Neural cell (in vitro differentiated cells): Measurements from ENCODE around the gene TLL2. TPM values are rescaled to one million over a fixed set of nuclear protein-coding genes. Genes with fewer than 3 reads are reported as not detected.

Experiments
- H2AFZ ChIP-seq: fragments of 200-600, 300-800 bp; sonication (generic), shearing (Covaris generic); 2 replicates; pipeline ENCODE4 v1.6.0; 2014; ENCODE audit warnings: low read depth, mild to moderate bottlenecking, antibody characterized with exemption, low read length, moderate library complexity
- H3F3A ChIP-seq: fragments of 200-600 bp; shearing (Covaris generic); 2 replicates; pipeline ENCODE4 v1.6.1; 2016; ENCODE audit warnings: mild to moderate bottlenecking, moderate library complexity, mixed read lengths, antibody characterized with exemption, low read length; ENCODE audit not compliant: insufficient read depth, poor library complexity, severe bottlenecking
- H3K27ac ChIP-seq: fragments of 200-600, 300-800 bp; sonication (generic), shearing (Covaris generic); 2 replicates; pipeline ENCODE4 v1.5.1; 2014; ENCODE audit warnings: mild to moderate bottlenecking, low read length, moderate library complexity
- H3K27me3 ChIP-seq: fragments of 300-800, 200-600 bp; sonication (generic), shearing (Covaris generic); 2 replicates; pipeline ENCODE4 v1.6.0; 2014; ENCODE audit warnings: mild to moderate bottlenecking, low read depth, low read length, moderate library complexity; ENCODE audit not compliant: insufficient read depth
- H3K36me3 ChIP-seq: fragments of 300-800, 200-600 bp; sonication (generic), shearing (Covaris generic); 2 replicates; pipeline ENCODE4 v1.5.1; 2014; ENCODE audit warnings: mild to moderate bottlenecking, antibody characterized with exemption, low read length, moderate library complexity; ENCODE audit not compliant: insufficient read depth
- H3K4me2 ChIP-seq: fragments of 300-800, 200-600 bp; sonication (generic), shearing (Covaris generic); 2 replicates; pipeline ENCODE4 v1.6.0; 2014; ENCODE audit warnings: mild to moderate bottlenecking, low read length
- H3K4me3 ChIP-seq: fragments of 300-800, 200-600 bp; sonication (generic), shearing (Covaris generic); 2 replicates; pipeline ENCODE4 v1.5.1; 2014; ENCODE audit warnings: mild to moderate bottlenecking, low read length, moderate library complexity
- H3K79me2 ChIP-seq: fragments of 200-600 bp; shearing (Covaris generic); replicated peaks from 2 replicates; pipeline ENCODE4 v1.6.0; 2014; ENCODE audit warnings: mild to moderate bottlenecking, low read length, moderate library complexity; ENCODE audit not compliant: insufficient read depth
- H3K9ac ChIP-seq: fragments of 300-800, 200-600 bp; sonication (generic), shearing (Covaris generic); 2 replicates; pipeline ENCODE4 v1.6.1; 2016; ENCODE audit warnings: mild to moderate bottlenecking, low read length, mixed read lengths
- H3K9me2 ChIP-seq: fragments of 200-600 bp; shearing (Covaris generic); 2 replicates; pipeline ENCODE4 v1.6.1; 2016; ENCODE audit warnings: mild to moderate bottlenecking, low read length, mixed read lengths; ENCODE audit not compliant: insufficient read depth
- H3K9me3 ChIP-seq: fragments of 200-600, 300-800 bp; sonication (generic), shearing (Covaris generic); 2 replicates; pipeline ENCODE4 v1.6.1; 2016; ENCODE audit warnings: mild to moderate bottlenecking, mixed run types, low read length, moderate library complexity, mixed read lengths
- H4K20me1 ChIP-seq: fragments of 200-600 bp; shearing (Covaris generic); 2 replicates; pipeline ENCODE4 v1.6.1; 2016; ENCODE audit warnings: mild to moderate bottlenecking, mixed run types; ENCODE audit not compliant: insufficient read depth
- CTCF ChIP-seq: fragments of 450-650 bp; IDR thresholded peaks from 2 replicates; pipeline ENCODE4 v1.5.1; 2014; ENCODE audit warnings: antibody characterized with exemption, mild to moderate bottlenecking, moderate library complexity; ENCODE audit not compliant: poor library complexity, severe bottlenecking
- EP300 ChIP-seq: fragments of 450-650 bp; conservative IDR thresholded peaks from 2 replicates; pipeline ENCODE4 v1.6.1; 2014; ENCODE audit warnings: antibody characterized with exemption, mild to moderate bottlenecking, moderate library complexity; ENCODE audit not compliant: poor library complexity, severe bottlenecking
- EZH2 ChIP-seq: fragments of 200-600, 300-800 bp; shearing (Covaris generic), sonication (generic); IDR thresholded peaks from 2 replicates; pipeline ENCODE4 v1.6.1; 2014; ENCODE audit warnings: antibody characterized with exemption, low read length, borderline replicate concordance, mild to moderate bottlenecking; ENCODE audit not compliant: insufficient read depth, poor library complexity, severe bottlenecking
- MXI1 ChIP-seq: fragments of 450-650 bp; conservative IDR thresholded peaks from 2 replicates; pipeline ENCODE4 v1.6.1; 2014; ENCODE audit warnings: antibody characterized with exemption, mild to moderate bottlenecking; ENCODE audit not compliant: poor library complexity, severe bottlenecking
- POLR2AphosphoS5 ChIP-seq: IDR thresholded peaks from 2 replicates; pipeline ENCODE4 v1.6.1; 2012
- RAD21 ChIP-seq: fragments of 450-650 bp; conservative IDR thresholded peaks from 2 replicates; pipeline ENCODE4 v1.6.1; 2014; ENCODE audit warnings: antibody characterized with exemption, mild to moderate bottlenecking, moderate library complexity
- REST ChIP-seq: IDR thresholded peaks from 2 replicates; pipeline ENCODE4 v1.6.1; 2012; ENCODE audit warnings: borderline replicate concordance
- SMC3 ChIP-seq: fragments of 450-650 bp; conservative IDR thresholded peaks from 2 replicates; pipeline ENCODE4 v1.6.1; 2014; ENCODE audit warnings: antibody characterized with exemption, mild to moderate bottlenecking, moderate library complexity; ENCODE audit not compliant: poor library complexity
- TAF1 ChIP-seq: IDR thresholded peaks from 2 replicates; pipeline ENCODE4 v1.6.1; 2012; ENCODE audit warnings: low read depth
- polyA plus RNA-seq: library from polyadenylated mRNA; depleted of rRNA; stranded (reverse); fragments of >200 nt; gene quantifications from 2 replicates; pipeline ENCODE4 v1.2.3, GENCODE V29; 2014

TLL2 gene
- polyA plus RNA-seq, 1 donor from 2014 or later, result 0.11 TPM

GRCh38 chr10:96400465-96400864 lies 113.3 kb downstream of the TLL2 start:
- Histone ChIP-seq H3K79me2 (no peaks in the 10 kb centered on the region), H3K9me2 (no peaks in the 10 kb centered on the region), H3K9me3 (no peaks in the 10 kb centered on the region), H3K27ac (no peak overlapping the region), H3F3A (no peaks in the 10 kb centered on the region), H2AFZ (no peak overlapping the region), H3K4me2 (no peak overlapping the region), H3K9ac (no peak overlapping the region), H3K4me3 (no peak overlapping the region), H3K36me3 (no peaks in the 10 kb centered on the region), H4K20me1 (no peaks in the 10 kb centered on the region), H3K27me3 (no peaks in the 10 kb centered on the region)
- TF ChIP-seq TAF1 (no peak), MXI1 (no peak), SMC3 (no peak), CTCF (no peak), RAD21 (no peak), POLR2AphosphoS5 (no peak), EZH2 (no peak), EP300 (no peak), REST (no peak)

- no peaks in the 10 kb centered on the region for H3K9me3 ChIP-seq
- no peak overlapping the region for H3K4me3 ChIP-seq
- TF ChIP-seq RAD21, result no peak
- no peak for TF ChIP-seq EP300
- TF ChIP-seq EZH2, result no peak
- no peak for TF ChIP-seq REST
- TF ChIP-seq POLR2AphosphoS5, result no peak
- no peak for TF ChIP-seq MXI1
- no peak for TF ChIP-seq SMC3
- no peak for TF ChIP-seq TAF1
- no peak for TF ChIP-seq CTCF
- H3K27me3 ChIP-seq, result no peaks in the 10 kb centered on the region
- no peak overlapping the region for H2AFZ ChIP-seq
- no peaks in the 10 kb centered on the region for H4K20me1 ChIP-seq
- no peaks in the 10 kb centered on the region for H3K36me3 ChIP-seq
- no peaks in the 10 kb centered on the region for H3F3A ChIP-seq
- H3K4me2 ChIP-seq, result no peak overlapping the region
- H3K27ac ChIP-seq, result no peak overlapping the region
- no peaks in the 10 kb centered on the region for H3K9me2 ChIP-seq
- H3K79me2 ChIP-seq, result no peaks in the 10 kb centered on the region
- no peak overlapping the region for H3K9ac ChIP-seq
Measured at GRCh38 chr10:96397902-96398301, 115.8 kb downstream of the TLL2 start.
